Measurements from ENCODE around the gene DIP2C.
"Not testable (repeated sequence)": the region's sequence is repeated elsewhere in the genome, so short reads cannot be mapped to it uniquely, and the experiment has no call there.

Gene DIP2C

DNA sequence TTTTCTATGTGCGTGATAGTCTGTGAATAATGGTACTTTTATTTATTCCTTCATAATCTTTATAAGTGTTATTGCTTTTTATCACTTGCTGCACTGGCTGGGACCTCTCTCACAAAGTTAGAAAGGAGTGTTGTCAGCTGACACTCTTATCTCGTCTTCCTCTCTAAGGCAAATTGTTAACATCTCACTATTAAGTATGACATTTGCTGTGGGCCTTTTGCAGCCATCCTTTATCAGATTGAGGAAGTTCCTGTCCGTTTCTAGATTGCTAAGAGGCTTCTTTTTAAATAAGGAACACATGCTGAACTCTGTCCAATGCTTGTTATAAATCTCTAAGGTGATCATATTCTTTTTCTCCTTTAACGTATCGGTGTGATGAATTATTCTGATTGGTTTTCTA, 27.4 kb upstream of the DIP2C start:
- Histone ChIP-seq H3K9ac (ENCODE audit: low read length) (no peak overlapping the region), H3K4me1 (ENCODE audit: control insufficient read depth, insufficient read depth, low read length) (peaks cover 9% of the 10 kb centered on the region), H3K36me3 (ENCODE audit: control insufficient read depth, insufficient read depth, low read length) (no peaks in the 10 kb centered on the region), H3K27me3 (ENCODE audit: control insufficient read depth, insufficient read depth, low read length) (no peaks in the 10 kb centered on the region), H3K9me3 (ENCODE audit: control insufficient read depth, low read length) (no peaks in the 10 kb centered on the region), H3K4me3 (ENCODE audit: low read length) (no peak overlapping the region)

DNA sequence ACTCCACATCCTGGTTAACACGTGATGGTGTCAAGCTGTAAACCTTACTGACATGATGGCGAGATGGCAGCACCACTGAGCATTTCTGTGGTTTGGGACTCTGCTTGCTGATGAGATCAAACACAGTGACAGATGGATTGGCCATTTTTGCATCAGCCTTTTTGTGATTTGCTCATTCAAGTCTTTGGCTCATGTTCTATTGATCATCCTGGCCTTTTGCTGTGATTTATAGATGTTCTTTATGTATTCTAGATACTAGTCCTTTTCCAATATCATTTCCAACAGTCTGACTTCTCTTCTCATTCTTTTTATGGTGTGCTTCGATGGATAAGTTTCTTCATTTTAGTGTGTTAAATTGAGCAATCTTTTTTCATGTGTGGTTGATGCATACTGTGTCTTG, 24.7 kb upstream of the DIP2C start:
- Histone ChIP-seq H3K9me3 (ENCODE audit: control insufficient read depth, low read length) (no peaks in the 10 kb centered on the region), H3K9ac (ENCODE audit: low read length) (no peak overlapping the region), H3K27me3 (ENCODE audit: control insufficient read depth, insufficient read depth, low read length) (no peaks in the 10 kb centered on the region), H3K36me3 (ENCODE audit: control insufficient read depth, insufficient read depth, low read length) (no peaks in the 10 kb centered on the region), H3K4me1 (ENCODE audit: control insufficient read depth, insufficient read depth, low read length) (peaks cover 9% of the 10 kb centered on the region), H3K4me3 (ENCODE audit: low read length) (no peak overlapping the region)

DNA sequence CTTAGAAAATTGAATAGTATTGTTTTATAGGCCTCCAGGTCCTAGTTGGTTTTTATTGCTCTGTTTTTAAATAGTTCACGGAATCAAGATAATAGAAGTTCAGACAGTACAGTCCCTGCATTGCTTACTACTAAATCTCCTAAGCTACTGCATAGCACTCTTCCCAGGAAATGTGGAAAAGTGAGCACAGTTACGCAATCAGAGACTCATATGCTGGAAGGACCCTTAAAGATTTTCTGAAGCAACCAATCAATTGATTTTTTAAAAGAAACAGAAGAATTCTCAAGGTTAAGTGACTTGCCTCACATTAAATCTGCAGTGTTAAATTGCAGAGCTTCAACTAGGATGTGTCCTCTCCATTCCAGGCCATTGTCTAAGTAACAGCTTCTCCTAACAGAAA, 23.1 kb upstream of the DIP2C start:
- Histone ChIP-seq H3K4me3 (ENCODE audit: low read length) (no peak overlapping the region), H3K9me3 (ENCODE audit: control insufficient read depth, low read length) (no peaks in the 10 kb centered on the region), H3K9ac (ENCODE audit: low read length) (no peak overlapping the region), H3K36me3 (ENCODE audit: control insufficient read depth, insufficient read depth, low read length) (no peaks in the 10 kb centered on the region), H3K27me3 (ENCODE audit: control insufficient read depth, insufficient read depth, low read length) (no peaks in the 10 kb centered on the region), H3K4me1 (ENCODE audit: control insufficient read depth, insufficient read depth, low read length) (peaks cover 9% of the 10 kb centered on the region)

DNA sequence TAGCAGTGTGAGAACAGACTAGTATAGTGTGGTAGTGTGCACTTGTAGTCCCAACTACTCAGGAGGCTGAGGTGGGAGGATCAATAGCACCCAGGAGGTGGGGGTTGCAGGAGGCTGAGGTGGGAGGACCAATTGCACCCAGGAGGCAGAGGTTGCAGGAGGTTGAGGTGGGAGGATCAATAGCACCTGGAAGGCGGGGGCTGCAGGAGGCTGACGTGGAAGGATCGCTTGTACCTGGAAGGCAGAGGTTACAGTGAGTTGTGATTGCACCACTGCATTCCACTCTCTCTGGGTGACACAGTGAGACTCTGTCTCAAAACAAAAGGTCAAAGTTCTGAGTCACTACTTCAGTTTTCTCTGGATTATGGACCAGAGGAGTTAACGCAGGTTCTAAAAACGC, 22.6 kb upstream of the DIP2C start:
- no peaks in the 10 kb centered on the region for H3K36me3 ChIP-seq (ENCODE audit: control insufficient read depth, insufficient read depth, low read length)
- H3K9ac ChIP-seq (ENCODE audit: low read length): no peak overlapping the region
- no peaks in the 10 kb centered on the region for H3K27me3 ChIP-seq (ENCODE audit: control insufficient read depth, insufficient read depth, low read length)
- H3K4me3 ChIP-seq (ENCODE audit: low read length): no peak overlapping the region
- H3K9me3 ChIP-seq (ENCODE audit: control insufficient read depth, low read length): no peaks in the 10 kb centered on the region
- H3K4me1 ChIP-seq (ENCODE audit: control insufficient read depth, insufficient read depth, low read length): peaks cover 9% of the 10 kb centered on the region

DNA sequence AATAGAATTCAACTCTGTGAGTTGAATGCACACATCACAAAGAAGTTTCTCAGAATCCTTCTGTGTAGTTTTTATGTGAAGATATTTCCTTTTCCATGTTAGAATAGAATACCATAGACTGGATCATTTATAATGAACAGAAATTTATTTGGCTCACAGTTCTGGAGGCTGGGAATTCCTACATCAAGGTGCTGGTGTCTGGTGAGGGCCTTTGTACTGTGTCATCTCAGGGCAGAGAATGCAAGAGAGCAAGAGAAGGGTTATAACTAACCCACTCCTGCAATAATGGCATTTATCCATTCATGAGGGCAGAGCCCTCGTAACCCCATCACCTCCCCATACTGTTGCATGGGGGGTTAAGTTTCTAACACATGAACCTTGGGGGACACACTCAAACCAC, 18.4 kb upstream of the DIP2C start:
- Histone ChIP-seq H3K36me3 (ENCODE audit: control insufficient read depth, insufficient read depth, low read length) (no peaks in the 10 kb centered on the region), H3K27me3 (ENCODE audit: control insufficient read depth, insufficient read depth, low read length) (peaks cover 4% of the 10 kb centered on the region), H3K9ac (ENCODE audit: low read length) (no peak overlapping the region), H3K9me3 (ENCODE audit: control insufficient read depth, low read length) (no peaks in the 10 kb centered on the region), H3K4me1 (ENCODE audit: control insufficient read depth, insufficient read depth, low read length) (peaks cover 4% of the 10 kb centered on the region), H3K4me3 (ENCODE audit: low read length) (no peak overlapping the region)

DNA sequence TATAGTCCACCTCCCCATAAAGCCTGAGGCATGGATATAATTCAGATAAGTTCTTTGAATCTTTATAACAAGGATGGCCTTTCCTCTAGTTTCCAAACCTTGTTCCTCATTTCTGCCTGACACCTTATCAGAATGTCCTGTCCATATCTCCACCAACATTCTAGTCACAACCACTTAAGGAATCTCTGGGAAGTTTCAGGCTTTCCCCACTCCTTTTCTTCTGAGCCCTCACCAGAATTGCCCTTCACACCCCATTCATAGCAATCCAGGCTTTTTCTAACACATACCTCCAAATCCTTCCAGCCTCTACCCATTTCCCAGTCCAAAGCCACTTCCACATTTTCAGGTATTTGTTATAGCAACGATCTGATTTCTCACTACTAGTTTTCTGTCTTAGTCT, 18.0 kb upstream of the DIP2C start:
- Histone ChIP-seq H3K4me1 (ENCODE audit: control insufficient read depth, insufficient read depth, low read length) (peaks cover under 1% of the 10 kb centered on the region), H3K4me3 (ENCODE audit: low read length) (no peak overlapping the region), H3K9ac (ENCODE audit: low read length) (no peak overlapping the region), H3K9me3 (ENCODE audit: control insufficient read depth, low read length) (no peaks in the 10 kb centered on the region), H3K36me3 (ENCODE audit: control insufficient read depth, insufficient read depth, low read length) (no peaks in the 10 kb centered on the region), H3K27me3 (ENCODE audit: control insufficient read depth, insufficient read depth, low read length) (peaks cover 4% of the 10 kb centered on the region)

DNA sequence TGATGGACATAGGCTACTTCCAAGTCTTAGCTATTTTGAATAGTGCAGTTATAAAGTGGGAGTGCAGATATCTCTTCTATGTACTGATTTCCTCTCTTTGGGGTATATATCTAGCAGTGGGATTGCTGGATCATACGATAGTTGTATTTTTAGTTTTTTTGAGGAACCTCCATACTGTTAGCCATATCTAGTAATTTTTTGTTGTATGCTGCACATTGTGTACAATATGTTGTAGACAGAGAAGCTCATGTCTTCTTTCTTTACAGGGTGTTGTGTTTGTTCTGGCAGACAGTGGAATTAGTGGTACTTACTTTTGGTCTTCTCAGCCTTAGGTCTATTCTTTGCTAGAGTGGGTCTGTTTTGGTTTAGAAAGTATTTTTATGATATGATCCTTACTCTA, 13.7 kb upstream of the DIP2C start:
- H3K36me3 ChIP-seq (ENCODE audit: control insufficient read depth, insufficient read depth, low read length): no peaks in the 10 kb centered on the region
- H3K9me3 ChIP-seq (ENCODE audit: control insufficient read depth, low read length): no peaks in the 10 kb centered on the region
- H3K27me3 ChIP-seq (ENCODE audit: control insufficient read depth, insufficient read depth, low read length): peaks cover 14% of the 10 kb centered on the region
- H3K4me3 ChIP-seq (ENCODE audit: low read length): no peak overlapping the region
- H3K9ac ChIP-seq (ENCODE audit: low read length): no peak overlapping the region
- no peaks in the 10 kb centered on the region for H3K4me1 ChIP-seq (ENCODE audit: control insufficient read depth, insufficient read depth, low read length)

DNA sequence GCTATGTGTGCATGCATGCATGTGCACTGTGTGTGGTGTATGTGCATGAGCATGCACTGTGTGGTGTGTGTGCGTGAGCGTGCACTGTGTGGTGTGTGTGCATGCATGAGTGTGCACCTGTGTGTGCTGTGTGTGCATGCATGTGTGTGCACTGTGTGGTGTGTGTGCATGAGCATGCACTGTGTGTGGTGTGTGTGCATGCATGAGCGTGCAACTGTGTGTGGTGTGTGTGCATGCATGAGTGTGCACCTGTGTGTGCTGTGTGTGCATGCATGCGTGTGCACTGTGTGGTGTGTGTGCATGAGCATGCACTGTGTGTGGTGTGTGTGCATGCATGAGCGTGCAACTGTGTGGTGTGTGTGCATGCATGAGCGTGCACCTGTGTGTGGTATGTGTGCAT, 10.7 kb upstream of the DIP2C start:
- not testable (repeated sequence) for H3K4me3 ChIP-seq (ENCODE audit: low read length); H3K4me1 ChIP-seq (ENCODE audit: control insufficient read depth, insufficient read depth, low read length); H3K9ac ChIP-seq (ENCODE audit: low read length); H3K36me3 ChIP-seq (ENCODE audit: control insufficient read depth, insufficient read depth, low read length); H3K9me3 ChIP-seq (ENCODE audit: control insufficient read depth, low read length)
- peaks cover 14% of the 10 kb centered on the region for H3K27me3 ChIP-seq (ENCODE audit: control insufficient read depth, insufficient read depth, low read length)

DNA sequence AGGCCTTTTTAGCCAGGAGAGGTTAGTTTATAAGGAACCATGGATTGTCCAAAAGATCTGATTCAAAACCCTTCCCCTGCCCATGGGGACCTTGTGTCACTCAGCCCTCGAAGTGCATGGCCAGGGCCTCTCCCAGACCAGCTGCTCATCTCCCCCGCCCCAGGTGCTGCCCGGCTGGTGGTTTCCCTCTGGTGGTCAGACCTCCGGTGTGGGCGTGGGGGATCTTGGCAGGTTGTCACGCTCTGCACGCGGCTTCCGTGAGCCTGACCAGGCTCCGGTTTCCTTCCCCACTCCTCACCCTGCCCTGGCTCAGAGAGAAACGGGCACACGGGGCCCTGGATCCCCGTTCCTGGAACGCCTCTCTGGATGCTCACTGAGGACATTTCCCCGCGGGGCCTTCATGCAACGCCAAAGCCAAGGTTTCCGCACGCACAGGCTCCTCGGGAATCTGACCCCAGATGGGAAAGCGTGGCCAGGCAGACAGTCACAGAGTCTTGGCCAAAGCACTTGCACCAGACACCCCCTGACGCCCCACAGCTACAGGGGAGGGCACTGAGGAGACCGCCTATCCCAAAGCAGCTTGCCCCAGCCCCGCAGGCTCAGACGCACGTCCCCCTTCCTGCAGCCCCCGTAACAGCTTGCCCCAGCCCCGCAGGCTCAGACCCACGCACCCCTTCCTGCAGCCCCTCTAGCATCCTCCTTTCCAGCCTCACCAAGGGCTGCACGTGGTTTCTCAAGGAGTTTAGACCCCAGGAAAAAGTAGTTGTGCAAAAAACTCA, 7.8 kb upstream of the DIP2C start:
- Histone ChIP-seq H3K4me3 (ENCODE audit: low read length) (no peak overlapping the region), H3K9me3 (ENCODE audit: control insufficient read depth, low read length) (no peaks in the 10 kb centered on the region), H3K4me1 (ENCODE audit: control insufficient read depth, insufficient read depth, low read length) (peaks cover 20% of the 10 kb centered on the region), H3K27me3 (ENCODE audit: control insufficient read depth, insufficient read depth, low read length) (peaks cover 14% of the 10 kb centered on the region), H3K9ac (ENCODE audit: low read length) (no peak overlapping the region), H3K36me3 (ENCODE audit: control insufficient read depth, insufficient read depth, low read length) (no peaks in the 10 kb centered on the region)

DNA sequence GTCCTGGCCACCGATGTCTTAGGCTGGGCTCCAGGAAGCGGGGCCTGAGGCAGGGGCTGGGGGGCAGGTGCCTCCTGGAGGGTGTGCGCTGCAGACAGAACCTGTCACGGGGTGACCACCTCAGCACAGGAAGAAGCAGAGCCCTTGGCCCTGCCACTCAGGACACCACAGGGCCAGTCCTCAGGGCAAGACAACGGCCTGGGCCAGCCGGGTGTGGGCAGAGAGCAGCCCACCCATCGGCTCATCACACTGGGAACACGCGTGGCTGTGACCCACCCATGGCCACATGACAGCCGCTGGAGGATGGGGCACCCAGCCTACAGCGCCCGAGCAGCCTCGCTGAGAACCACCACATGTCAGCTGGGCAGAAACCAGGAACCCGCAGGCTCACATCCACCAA, 5.9 kb upstream of the DIP2C start:
- no peaks in the 10 kb centered on the region for H3K9me3 ChIP-seq (ENCODE audit: control insufficient read depth, low read length)
- no peak overlapping the region for H3K4me3 ChIP-seq (ENCODE audit: low read length)
- peaks cover 23% of the 10 kb centered on the region for H3K4me1 ChIP-seq (ENCODE audit: control insufficient read depth, insufficient read depth, low read length)
- H3K27me3 ChIP-seq (ENCODE audit: control insufficient read depth, insufficient read depth, low read length): peaks cover 11% of the 10 kb centered on the region
- no peak overlapping the region for H3K9ac ChIP-seq (ENCODE audit: low read length)
- no peaks in the 10 kb centered on the region for H3K36me3 ChIP-seq (ENCODE audit: control insufficient read depth, insufficient read depth, low read length)

DNA sequence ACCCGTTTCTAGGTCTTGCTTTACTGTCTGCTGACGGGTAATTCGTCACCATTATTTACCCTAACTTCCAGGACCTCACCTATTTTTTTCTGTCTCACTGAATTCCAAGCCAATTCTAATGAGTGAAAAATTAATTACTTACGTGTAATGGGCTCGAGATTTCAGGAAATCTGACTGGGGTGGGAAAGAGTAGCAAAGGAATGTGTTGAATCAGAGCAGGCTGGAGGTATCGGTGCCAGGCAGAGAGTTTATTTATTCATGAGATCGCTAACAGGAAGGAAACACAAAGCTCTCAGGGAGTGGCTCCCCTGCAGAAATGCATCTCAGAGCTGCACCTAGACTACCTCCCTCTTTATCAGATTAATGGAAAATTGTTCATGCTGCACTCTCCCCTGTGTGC, 4.0 kb upstream of the DIP2C start:
- Histone ChIP-seq H3K27me3 (ENCODE audit: control insufficient read depth, insufficient read depth, low read length) (peaks cover 9% of the 10 kb centered on the region), H3K9me3 (ENCODE audit: control insufficient read depth, low read length) (no peaks in the 10 kb centered on the region), H3K9ac (ENCODE audit: low read length) (no peak overlapping the region), H3K4me3 (ENCODE audit: low read length) (no peak overlapping the region), H3K4me1 (ENCODE audit: control insufficient read depth, insufficient read depth, low read length) (peaks cover 27% of the 10 kb centered on the region), H3K36me3 (ENCODE audit: control insufficient read depth, insufficient read depth, low read length) (no peaks in the 10 kb centered on the region)

DNA sequence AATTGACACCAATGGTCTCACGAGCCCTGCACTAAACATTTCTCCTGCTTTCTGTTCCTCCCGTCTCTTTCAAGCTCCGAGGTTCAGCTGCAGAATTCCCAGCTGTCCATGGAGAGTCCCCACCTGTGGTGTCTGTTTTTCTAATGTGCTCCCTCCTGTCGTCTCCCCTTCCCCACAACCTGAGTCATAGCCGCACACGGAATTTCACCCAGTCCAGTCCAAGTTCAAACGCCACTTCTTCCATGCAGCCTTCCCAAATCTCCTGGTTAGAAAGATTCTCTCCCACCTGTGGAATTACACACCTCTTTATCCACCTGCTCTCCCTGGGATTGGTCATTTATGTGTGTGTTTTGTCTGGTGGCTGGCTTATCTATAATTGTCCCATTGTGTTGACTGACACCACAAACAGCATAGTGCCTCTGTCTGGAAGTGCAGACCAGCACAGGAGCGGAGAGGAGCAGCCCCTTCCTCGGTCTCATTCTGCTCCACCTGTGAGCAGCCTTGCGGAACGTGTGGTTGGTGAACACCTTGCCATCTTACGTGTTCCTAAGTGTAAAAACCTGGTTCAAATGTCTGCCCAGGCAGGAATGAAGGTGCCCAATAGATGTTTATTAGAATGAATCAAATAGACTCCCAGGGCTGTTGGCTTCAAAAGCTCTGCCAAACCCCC, 3.3 kb upstream of the DIP2C start:
- Histone ChIP-seq H3K9me3 (ENCODE audit: control insufficient read depth, low read length) (no peaks in the 10 kb centered on the region), H3K27me3 (ENCODE audit: control insufficient read depth, insufficient read depth, low read length) (peaks cover 9% of the 10 kb centered on the region), H3K36me3 (ENCODE audit: control insufficient read depth, insufficient read depth, low read length) (no peaks in the 10 kb centered on the region), H3K4me3 (ENCODE audit: low read length) (no peak overlapping the region), H3K4me1 (ENCODE audit: control insufficient read depth, insufficient read depth, low read length) (peaks cover 33% of the 10 kb centered on the region), H3K9ac (ENCODE audit: low read length) (no peak overlapping the region)

Data from mucosa of stomach (tissue), 1 donor.